ENCODE data around the gene ZNF787. TPM values are rescaled to one million over a fixed set of nuclear protein-coding genes. Genes with fewer than 3 reads are reported as not detected.

Gene ZNF787
- total and polyA plus RNA-seq, 2 donors (not counting 3 experiments of a cell fraction or from before 2014, with no cell fraction given) = 11.6 to 32.7 TPM

DNA sequence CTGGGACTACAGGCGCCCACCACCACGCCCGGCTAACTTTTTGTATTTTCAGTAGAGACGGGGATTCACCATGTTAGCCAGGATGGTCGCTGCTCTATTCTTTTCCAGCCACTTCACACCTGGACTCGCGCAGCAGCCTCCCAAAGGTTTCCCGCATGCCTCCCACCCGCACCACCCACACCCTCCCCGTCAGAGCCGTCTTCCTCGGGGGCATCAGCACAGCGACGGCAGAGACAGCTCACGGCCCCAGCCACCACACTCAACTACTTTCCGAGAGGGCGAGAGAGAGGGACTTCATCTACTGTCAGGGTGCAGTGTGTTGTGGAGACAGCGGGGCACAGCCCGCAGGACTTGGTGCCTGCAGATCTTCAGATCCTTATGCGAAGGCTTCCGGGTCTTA, 5.6 kb downstream of the ZNF787 start:
- peaks cover 92% of the 10 kb centered on the region for H3K79me2 ChIP-seq (ENCODE audit: control insufficient read depth, insufficient read depth, low read length)
- ChIA-PET POLR2A (no interaction called here), CTCF (no interaction called here)
- H3K4me2 ChIP-seq (ENCODE audit: insufficient read depth, low read length) = no peak overlapping the region
- H3K36me3 ChIP-seq (ENCODE audit: control insufficient read depth in 2 of 2, extremely low read depth in 1 of 2, insufficient read depth in 2 of 2, low read length in 2 of 2) = no peaks in the 10 kb centered on the region
- intact Hi-C loops (cut with micrococcal nuclease) = no loop called here
- H3K9me1 ChIP-seq (replicated peaks; ENCODE audit: control insufficient read depth, extremely low read depth, insufficient read depth, low read length) = no peaks in the 10 kb centered on the region
- BruUV-seq (replicated peaks) = no TSS peak
- DNase-seq (ENCODE audit: low read depth, low spot score) (no peak), FAIRE-seq (no peak)
- H3K4me1 ChIP-seq (ENCODE audit: control insufficient read depth, extremely low read depth, insufficient read depth, low read length) = peaks cover 37% of the 10 kb centered on the region
- no peaks in the 10 kb centered on the region for H3K9me3 ChIP-seq (replicated peaks; ENCODE audit: control insufficient read depth, insufficient read depth, low read length)
- dilution Hi-C loops (cut with MboI; ENCODE audit: extremely low pct_ligation_motif_present, low sequenced_read_pairs) = no loop called here
- H3K27ac ChIP-seq (ENCODE audit: insufficient read depth, low read depth, low read length) = no peak overlapping the region
- no peaks in the 10 kb centered on the region for H4K20me1 ChIP-seq (replicated peaks; ENCODE audit: control insufficient read depth, extremely low read depth, insufficient read depth, low read length)
- TF ChIP-seq, protein P1, sequence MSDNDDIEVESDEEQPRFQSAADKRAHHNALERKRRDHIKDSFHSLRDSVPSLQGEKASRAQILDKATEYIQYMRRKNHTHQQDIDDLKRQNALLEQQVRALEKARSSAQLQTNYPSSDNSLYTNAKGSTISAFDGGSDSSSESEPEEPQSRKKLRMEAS (IDR thresholded peaks at IDR 0.05; ENCODE audit: insufficient read depth, insufficient read length) = no peak
- no peak for TF ChIP-seq POLR2A (IDR thresholded peaks at IDR 0.05; ENCODE audit: low read depth, low read length)
- no peak for TF ChIP-seq FOS (IDR thresholded peaks at IDR 0.05; ENCODE audit: borderline replicate concordance, insufficient read depth, low read length)
- TF ChIP-seq GATA2 (IDR thresholded peaks at IDR 0.05; ENCODE audit: insufficient read depth, insufficient read length, low read depth, low read length) = no peak
- TF ChIP-seq JUN (IDR thresholded peaks at IDR 0.05; ENCODE audit: borderline replicate concordance, insufficient read depth, insufficient read length, low read depth) = no peak
- no peak for TF ChIP-seq POLR2AphosphoS5 (IDR thresholded peaks at IDR 0.05; ENCODE audit: insufficient read depth, low read depth, low read length)
- TF ChIP-seq, protein P2, sequence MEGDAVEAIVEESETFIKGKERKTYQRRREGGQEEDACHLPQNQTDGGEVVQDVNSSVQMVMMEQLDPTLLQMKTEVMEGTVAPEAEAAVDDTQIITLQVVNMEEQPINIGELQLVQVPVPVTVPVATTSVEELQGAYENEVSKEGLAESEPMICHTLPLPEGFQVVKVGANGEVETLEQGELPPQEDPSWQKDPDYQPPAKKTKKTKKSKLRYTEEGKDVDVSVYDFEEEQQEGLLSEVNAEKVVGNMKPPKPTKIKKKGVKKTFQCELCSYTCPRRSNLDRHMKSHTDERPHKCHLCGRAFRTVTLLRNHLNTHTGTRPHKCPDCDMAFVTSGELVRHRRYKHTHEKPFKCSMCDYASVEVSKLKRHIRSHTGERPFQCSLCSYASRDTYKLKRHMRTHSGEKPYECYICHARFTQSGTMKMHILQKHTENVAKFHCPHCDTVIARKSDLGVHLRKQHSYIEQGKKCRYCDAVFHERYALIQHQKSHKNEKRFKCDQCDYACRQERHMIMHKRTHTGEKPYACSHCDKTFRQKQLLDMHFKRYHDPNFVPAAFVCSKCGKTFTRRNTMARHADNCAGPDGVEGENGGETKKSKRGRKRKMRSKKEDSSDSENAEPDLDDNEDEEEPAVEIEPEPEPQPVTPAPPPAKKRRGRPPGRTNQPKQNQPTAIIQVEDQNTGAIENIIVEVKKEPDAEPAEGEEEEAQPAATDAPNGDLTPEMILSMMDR (IDR thresholded peaks at IDR 0.05; ENCODE audit: extremely low read depth in 1 of 2, insufficient read depth in 1 of 2, low read depth in 1 of 2, low read length in 2 of 2) = no peak
- TF ChIP-seq EZH2 (IDR thresholded peaks at IDR 0.05; ENCODE audit: borderline replicate concordance, low read depth, low read length, severe bottlenecking) = no peak
- TF ChIP-seq MYC (IDR thresholded peaks at IDR 0.05; ENCODE audit: low read depth, low read length) = no peak
- H3K9ac ChIP-seq (replicated peaks; ENCODE audit: extremely low read depth, insufficient read depth, low read length) = no peak overlapping the region
- H2AFZ ChIP-seq (ENCODE audit: low read depth, low read length) = no peak overlapping the region
- H3K4me3 ChIP-seq (replicated peaks in 1 of 3; ENCODE audit: insufficient read depth in 1 of 3, low read depth in 1 of 3, low read length in 3 of 3) = no peak overlapping the region
- no peaks in the 10 kb centered on the region for H3K27me3 ChIP-seq (ENCODE audit: control insufficient read depth in 2 of 2, insufficient read depth in 2 of 2, low read length in 2 of 2)

All from endothelial cell of umbilical vein (primary cell).